ENCODE results near the gene SCARB1.

DNA sequence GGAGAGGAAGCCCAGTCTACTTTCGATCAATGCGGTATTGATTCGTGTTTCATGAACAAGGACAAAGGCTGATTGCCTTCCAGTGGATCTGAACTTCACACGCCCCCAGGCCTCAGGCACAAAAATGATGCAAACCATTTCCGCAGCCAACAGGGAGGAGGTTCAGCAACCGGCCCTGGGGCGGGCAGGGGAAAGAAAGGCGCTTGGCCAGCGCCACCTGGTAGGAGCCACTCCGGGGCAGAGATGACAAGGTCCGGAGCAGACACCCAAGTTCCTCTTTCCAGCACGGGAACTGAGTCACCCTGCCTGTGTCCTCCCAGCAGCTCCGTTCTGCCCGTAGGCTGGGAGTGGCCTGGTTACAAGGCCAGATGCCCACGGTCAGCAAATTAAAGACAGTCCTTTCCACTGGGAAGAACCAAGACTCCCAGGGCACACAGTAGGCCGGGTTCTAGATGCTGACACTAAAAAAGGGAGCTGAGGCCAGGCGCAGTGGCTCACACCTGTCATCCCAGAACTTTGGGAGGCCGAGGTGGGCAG is 136.3 kb downstream of the SCARB1 start:
- TF ChIP-seq, protein P1, sequence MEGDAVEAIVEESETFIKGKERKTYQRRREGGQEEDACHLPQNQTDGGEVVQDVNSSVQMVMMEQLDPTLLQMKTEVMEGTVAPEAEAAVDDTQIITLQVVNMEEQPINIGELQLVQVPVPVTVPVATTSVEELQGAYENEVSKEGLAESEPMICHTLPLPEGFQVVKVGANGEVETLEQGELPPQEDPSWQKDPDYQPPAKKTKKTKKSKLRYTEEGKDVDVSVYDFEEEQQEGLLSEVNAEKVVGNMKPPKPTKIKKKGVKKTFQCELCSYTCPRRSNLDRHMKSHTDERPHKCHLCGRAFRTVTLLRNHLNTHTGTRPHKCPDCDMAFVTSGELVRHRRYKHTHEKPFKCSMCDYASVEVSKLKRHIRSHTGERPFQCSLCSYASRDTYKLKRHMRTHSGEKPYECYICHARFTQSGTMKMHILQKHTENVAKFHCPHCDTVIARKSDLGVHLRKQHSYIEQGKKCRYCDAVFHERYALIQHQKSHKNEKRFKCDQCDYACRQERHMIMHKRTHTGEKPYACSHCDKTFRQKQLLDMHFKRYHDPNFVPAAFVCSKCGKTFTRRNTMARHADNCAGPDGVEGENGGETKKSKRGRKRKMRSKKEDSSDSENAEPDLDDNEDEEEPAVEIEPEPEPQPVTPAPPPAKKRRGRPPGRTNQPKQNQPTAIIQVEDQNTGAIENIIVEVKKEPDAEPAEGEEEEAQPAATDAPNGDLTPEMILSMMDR (IDR thresholded peaks at IDR 0.05; ENCODE audit: low read depth, low read length, poor library complexity, severe bottlenecking) = no peak
- no peak for TF ChIP-seq EZH2phosphoT487 (IDR thresholded peaks at IDR 0.05; ENCODE audit: borderline replicate concordance, low read length)
